ENCODE results near the gene ZNF275.
"Not testable (repeated sequence)": the region's sequence is repeated elsewhere in the genome, so short reads cannot be mapped to it uniquely, and the experiment has no call there.

The ZNF275 gene

DNA sequence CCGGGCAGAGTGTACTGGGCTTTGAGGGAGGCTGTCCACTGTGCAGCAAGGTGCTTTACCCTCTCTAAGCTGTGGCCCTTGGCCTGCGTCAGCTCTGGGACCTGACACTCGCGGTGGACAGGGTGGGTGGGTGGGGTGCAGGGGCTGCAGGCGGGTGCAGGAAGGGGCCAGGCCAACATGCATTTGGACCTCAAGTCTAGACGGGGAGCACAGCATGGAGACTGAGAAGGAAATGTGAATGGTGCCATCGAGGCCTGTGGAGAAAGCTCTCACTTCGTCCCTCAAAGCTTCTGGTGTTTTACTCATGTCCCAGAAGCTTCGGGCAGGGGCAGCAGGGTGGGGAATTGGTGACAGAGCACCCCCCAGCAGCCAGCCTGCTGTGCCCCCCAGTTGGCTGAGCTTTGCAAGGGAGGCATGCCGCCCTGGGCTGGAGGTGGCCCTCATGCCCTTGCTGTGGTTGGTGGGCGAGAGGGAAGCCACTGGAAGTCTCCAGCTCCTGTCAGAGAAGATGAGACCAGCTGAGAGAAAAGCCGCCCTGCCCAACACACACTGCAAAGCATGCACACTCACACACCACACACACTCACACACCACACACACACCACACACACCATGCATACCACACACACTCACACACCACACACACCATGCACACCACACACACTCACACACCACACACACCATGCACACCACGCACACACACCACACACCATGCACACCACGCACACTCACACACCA is 54.9 kb downstream of the ZNF275 start:
- DNase-seq, result no peak

DNA sequence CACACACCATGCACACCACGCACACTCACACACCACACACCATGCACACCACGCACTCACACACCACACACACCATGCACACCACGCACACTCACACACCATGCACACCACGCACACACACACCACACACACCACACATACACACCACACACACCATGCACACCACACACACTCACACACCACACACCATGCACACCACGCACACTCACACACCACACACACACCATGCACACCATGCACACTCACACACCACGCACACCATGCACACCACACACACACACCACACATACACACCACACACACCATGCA is 55.5 kb downstream of the ZNF275 start:
- DNase-seq, result not testable (repeated sequence)

DNA sequence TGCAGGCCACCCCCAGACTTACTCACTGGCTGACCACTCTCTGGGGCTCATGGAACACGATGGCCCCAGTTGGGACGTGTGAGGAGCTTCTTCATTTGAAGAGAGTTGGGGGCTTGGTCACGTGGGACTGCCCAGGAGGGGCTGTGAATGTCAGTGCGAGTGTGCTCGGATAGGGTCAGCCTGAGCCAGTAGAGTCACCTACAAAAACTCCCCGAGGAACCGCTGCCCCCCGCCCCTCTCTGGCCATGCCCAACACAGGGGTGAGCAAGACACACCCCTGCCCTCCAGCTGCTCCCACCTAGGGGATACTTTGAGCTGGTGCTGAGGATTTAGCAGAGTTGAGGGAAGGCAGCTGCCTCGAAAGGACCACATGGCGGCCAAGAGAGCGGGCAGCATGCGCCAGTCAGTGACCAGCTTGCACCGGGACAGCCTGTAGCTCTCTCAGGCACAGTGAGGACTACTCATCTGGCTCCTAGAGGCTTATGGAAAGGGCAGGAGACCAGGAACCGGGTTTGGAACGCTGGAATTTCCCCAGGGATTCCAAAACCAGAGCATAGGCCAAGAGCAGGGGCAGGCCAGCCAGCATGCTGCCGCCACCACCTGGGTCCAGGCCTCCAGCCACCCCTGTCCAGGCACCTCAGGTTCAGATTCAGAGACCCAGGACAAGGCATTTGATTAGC is 58.8 kb downstream of the ZNF275 start:
- no peak for DNase-seq

DNA sequence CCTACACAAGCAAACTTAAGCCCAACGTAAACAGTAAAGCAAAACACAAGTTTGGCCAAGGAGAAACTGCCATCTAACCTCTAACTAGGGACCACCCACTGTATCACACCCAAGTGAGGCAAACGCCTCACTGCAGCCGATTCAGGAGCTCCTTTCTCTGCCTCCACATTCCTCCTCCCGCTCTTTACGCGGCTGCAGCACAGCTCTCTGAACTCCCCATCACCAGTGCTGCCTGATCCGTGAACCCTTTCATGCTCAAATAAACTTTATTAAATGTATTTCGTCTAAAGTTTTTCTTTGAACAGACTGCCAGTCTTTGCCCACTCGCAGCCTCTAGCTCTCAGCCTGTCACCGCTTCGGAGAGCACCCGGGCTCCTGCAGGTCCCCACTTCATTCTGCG is 60.7 kb downstream of the ZNF275 start:
- no peak for DNase-seq

DNA sequence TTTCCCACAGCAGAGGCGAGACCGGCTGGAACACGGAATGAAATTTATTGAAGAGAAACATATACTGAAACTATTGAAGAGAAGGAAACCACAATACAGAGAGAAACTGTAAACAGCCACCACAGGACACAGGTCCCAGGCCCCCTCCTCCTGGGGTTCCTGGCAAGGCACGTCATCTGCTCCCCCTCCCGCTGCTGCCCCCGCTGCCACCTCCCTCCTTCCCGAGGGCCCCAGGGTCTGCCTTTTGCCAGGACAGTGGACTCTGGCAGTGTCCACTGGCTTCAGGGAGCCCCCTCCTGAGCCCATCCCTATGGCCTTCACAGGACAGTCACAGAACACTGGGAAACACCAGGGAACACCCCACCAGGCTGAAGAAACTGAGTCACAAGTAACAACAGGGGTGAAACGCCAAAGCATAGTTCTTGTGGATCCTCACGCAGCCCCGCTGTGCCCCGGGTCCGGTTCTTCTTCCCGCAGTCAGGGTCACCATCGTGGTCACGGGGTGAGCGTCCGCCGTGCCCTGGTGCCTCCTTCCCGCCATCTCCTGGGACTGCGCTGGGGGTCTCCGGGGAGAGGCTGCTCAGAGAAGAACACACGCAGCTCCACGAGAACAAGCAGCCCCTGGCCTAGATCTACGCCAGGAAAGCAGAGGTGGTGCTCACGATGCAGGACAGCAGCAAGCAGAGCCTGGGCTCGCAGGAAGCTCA is 61.8 kb downstream of the ZNF275 start:
- DNase-seq, result no peak

DNA sequence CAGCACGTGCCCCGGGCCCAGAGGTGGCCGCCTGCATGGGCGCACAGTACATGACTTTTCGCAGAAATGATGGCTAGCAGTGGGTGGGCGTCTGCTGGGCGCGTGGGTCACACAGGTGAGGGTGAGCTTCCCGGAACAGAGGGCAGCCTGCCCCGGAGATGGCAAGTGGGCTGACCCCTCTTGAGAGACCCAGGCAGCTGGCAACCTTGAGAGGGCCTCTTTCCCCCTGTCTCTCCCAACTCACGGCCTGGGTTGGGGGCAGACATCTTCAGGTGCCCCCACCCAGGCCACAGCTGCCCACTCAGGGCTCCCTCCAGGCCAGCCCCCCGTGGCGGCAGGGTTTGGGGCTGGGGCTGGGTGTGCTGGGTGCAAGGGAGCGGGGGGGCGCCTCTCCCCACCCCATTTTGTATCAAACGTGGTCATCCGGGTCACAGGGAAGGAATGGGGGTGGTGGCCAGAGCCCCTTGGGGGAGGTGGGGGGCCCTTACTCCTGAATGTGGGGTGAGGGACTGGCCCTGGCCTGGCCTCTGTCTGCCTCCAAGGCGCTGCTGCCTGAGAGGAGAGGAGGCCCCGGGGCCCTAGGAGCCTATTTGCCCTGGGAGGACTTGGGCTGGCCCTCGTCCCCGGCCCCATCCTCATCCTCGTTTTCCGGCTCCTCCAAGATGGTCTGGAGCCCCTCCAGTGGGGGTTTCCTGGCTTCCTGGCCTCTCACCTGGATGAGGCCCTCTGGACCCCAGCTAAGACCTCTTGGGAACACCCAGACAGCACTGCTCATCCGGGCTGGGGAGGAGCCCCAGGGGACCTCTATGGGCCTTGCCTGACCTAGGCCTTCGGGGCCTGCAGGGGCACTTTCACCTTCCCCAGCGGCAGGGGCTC is 62.6 kb downstream of the ZNF275 start:
- DNase-seq, result no peak

DNA sequence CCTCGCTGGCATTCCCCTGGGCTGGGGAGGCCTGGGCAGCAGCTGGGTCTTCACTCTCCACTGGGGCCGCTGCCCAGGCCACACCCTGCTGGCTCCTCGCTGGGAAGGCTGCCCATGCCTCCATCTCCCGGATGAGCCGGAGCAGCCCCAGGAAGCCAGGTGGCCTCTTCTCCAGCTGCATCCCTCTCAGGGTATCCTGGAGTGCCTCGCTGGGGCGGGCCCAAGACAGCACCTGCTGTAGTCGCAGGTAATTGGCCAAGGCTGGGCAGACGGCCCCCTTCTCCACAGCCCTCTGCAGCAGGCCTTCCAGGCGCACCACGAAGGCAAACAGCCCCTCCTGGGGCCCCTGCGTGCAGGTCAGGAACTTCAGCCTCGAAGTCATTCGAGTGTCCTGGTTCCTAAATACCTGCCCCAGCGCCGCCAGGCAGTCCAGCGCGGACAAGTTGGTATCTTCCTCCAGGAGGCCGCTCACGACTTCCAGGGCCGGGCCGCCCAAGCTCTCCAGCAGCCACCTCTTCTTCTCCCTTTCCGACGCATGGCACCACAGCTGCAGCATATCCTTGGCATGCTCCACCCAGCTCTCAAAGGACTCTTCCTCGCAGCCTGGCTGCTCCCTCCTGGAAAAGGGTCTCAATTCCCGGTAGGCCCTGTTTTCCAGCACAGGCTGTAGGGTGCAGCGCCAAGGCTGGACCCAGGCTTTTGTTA is 63.5 kb downstream of the ZNF275 start:
- no peak for DNase-seq

DNA sequence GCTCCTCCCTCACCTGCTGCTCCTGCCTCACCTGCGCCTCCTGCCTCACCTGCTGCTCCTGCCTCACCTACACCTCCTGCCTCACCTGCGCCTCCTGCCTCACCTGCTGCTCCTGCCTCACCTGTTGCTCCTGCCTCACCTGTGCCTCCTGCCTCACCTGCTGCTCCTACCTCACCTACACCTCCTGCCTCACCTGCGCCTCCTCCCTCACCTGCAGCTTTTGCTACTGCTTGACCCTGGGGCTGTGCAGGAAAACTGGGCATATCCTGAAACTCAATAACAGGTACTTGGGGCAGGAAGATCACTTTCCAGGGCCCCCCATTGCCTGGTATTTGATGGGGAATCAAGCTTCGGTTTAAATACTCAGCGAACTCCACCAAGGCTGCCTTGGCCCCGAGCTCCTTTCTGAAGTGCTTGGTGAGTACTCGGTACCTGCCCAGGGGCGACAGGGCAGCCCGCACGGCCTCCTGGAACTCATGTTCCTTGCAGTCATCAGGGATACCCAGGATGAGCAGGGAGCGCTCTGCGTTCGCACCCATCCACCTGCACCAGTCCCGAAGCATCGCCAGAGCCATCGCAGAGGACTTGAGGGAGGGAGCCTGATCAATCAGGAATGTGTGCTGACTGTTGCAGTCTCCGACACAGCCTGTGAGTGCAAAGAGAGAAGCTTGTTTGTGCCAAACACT is 64.5 kb downstream of the ZNF275 start:
- DNase-seq, result no peak

DNA sequence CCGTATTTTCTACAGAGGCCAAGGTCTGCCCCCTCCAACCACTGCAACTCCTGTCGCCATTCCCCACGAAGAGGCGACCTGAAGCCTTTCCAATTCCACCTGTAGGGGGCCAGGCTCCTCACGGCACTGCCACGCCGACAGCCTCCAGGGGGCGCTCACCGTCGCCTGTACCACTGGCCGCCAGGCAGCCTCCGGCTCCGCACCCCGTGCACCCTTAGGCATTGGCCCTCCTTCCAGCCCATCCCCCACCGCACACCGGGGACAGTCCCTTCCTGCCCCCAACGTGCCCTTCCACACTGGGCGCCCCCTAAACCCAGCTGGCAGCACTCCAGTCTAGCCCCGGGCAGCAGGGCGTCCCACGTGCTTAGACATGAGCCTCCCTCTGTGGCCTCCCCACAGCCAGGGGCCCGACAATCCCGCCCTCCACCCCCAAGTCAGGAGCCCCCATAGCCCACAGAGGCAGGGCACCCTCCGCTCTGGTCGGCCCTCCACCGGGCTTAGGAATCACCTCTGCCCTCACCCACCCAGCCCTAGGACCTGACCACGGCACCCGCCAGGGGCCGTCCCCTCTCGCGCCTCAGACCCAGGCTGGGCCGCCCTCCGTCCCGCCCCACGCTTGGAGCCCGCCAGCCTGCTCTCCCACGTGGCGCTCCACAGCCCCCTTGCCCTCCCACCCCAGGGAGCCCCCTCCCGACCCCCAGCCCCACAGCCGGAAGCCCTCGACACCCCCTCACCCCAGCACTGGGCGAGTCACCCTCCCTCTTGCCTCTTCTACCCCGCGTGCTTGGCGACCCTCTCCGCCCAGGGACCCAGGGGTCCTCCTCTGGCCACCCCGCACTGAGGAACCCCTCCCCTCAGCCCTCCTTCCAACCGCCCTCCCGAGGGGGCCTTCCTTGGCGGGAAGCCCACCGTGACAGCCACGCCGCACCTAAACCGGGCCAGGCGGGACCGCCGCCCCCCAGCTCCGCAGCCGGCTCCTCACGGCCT is 66.5 kb downstream of the ZNF275 start:
- DNase-seq, result peak; percentile 5

DNA sequence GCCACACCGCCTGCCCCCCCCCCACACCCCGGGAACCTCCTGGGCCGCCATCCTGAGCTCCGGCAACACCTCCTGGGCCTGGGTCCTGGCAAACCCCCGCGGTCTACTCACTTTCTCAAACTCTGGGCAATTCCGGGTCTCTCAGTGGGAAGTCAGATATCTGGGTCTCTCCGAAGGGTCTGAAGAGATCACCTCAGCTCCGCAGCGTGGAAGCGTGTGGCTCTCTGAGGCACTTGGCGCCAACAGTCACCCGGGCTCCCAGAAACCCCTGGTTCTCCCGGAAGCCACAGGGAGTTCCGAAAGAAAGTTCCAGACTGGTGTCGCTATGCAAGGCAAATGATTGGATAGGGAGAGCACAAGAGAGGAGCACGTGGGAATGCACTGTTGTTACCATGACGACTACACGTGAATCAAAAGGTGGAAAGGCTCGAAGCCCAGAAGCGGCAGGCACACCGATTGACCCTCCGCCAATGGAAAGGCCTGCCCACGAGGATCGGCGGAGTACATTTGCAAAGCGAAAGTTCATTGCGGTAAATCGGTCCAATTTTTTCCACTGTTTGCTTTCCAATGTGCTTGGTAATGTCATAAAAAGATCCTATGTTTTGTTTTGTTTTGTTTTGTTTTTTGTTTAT is 67.3 kb downstream of the ZNF275 start, which contains the start of gene PNMA6E:
TSS of gene PNMA6E (minus strand) at position 218 of the 632 bp plus-strand sequence. CDS start 2,501 bp downstream, outside the sequence.
- DNase-seq, result no peak

All from HCEC 1CT (cell line).